HG02588 (cell line): ENCODE results near the gene SLC6A12.
"Not testable (repeated sequence)": the region's sequence is repeated elsewhere in the genome, so short reads cannot be mapped to it uniquely, and the experiment has no call there.

Experiments
- ATAC-seq: cut with Tn5 transposase; IDR thresholded peaks from one replicate; pipeline ENCODE4 v1.9.1; 2021; ENCODE audit warnings: mild to moderate bottlenecking, moderate library complexity; ENCODE audit not compliant: unreplicated experiment

SLC6A12 gene

DNA sequence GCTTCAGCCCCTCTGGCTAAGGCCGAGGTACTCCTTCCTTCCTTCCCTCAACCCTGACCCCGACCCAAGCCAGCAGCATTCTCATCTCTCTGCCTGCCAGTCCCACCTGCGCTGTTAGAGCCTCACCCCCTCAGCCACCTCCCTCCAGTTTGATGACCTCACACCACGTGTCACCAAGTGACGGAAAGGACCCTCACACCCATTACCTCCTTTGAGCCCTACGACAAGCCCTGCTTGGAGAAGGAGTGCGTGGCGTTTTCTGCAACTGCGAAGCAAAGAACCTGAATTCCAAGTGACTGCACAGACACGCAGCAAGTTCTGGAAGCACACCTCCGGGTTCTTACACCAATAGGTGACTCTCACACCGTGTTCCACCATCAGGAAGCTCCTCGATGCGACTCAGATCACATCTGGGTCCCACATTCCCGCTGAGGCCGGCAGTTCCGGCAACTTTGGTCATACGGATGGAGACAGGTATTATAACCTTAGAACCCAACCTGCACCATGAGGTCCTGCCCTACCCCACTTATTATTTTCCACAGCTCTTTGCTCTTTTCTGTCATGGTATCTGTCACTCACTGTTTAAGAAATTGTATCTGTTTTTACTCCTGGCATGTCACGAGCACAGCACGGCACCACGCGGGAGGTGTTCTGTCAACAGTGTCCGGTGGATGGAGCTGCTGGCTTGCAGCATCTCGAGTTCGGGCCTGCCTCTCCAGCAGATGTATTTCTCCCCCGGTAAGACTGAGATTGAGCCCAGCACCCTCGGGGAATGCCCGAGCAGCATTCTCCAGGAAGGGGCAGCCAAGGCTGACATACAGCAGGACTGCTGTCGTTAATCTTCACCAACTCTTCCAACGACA lies 5.0 kb upstream of the SLC6A12 start:
- ATAC-seq: no peak

DNA sequence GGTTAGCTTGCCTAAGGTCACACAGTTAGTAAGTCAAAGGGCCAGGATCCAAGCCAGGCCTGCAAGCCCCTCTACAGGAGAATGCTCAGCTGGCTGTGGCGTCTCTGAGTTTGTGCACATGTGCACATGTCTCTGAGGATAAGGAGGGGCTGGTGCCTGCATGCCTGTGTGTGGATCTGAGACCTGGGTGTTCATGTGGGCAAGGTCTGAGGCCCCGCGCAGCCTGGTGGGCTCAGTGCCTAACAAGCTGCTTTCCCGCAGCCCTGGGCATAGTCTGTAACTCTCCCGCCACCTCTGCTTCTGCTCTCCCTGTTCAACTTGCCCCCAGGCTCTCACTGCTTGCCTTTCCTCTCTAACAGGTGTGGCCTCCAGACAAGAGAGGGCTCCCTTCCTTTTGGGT lies 4.3 kb upstream of the SLC6A12 start:
- no peak for ATAC-seq

DNA sequence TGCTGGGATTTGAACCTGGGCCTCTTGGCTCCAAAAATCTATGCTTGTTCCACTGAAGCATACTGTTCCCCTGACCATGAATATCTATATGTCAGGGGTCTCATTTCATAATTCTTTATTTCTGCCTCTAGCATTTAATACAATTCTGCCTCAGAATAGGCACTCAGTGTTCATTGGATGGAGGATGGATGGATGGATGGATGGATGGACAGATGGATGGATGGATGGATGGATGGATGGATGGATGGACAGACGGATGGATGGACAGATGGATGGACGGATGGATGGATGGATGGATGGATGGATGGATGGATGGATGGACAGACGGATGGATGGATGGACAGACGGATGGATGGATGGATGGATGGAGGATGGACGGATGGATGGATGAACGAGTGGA lies 3.1 kb upstream of the SLC6A12 start:
- not testable (repeated sequence) for ATAC-seq

GRCh38 chr12:215116-215515 lies 1.2 kb upstream of the SLC6A12 start:
- no peak for ATAC-seq

- no peak for ATAC-seq
These were observed 427 bp downstream of the SLC6A12 start for GRCh38 chr12:213527-213932.

DNA sequence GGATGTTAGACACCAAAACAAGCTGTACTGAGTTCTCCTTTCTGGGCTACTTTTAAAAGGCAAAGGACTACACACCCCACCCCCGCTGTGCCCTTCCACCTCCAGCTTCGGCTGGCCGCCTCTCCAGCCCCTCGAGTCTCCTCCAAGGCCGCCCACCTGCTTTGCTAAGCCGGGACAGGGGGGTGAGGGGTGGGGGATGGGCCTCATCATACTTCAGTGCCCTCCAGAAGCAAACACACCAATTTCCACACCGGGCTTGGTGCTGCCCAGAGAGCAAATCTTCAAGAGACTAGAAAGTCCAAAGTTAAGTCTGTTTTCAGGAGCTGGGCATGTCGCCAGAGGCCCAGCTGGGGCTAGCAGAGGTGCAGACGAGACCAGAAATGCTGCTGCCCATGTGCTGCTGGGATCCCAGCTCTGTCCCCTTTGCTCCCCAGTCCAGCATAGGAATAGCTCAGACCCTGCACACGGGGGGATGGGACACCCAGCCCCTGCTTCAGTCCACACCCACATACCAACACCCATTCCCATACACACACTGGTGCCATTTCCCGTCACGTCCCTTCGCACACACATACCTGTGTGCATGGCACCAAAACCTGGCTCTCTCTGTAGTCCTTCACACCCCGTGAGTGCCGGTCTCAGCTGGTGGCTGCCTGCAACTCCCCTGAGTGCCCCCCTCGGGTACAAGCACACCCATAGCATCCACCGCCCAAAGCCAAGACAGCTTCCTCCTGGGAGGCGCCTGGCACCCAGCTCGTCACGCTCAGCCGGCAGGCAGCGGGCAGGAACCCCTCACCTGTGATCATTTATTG lies 1.0 kb downstream of the SLC6A12 start:
- no peak for ATAC-seq

DNA sequence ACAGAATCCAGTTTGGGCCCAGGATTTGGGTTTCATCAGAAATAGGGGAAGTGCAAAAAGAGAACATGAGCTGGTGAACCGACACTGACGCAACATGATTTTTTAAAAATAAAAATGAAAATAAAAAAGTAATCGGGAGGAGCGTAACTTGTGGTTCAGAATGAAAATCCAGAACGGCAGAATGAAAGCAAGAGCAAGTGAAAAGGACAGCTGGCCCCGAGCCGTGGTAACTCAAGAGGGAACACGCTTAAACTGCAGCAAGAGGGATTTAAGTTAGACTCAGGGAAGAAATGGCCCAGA lies 1.6 kb downstream of the SLC6A12 start:
- no peak for ATAC-seq

DNA sequence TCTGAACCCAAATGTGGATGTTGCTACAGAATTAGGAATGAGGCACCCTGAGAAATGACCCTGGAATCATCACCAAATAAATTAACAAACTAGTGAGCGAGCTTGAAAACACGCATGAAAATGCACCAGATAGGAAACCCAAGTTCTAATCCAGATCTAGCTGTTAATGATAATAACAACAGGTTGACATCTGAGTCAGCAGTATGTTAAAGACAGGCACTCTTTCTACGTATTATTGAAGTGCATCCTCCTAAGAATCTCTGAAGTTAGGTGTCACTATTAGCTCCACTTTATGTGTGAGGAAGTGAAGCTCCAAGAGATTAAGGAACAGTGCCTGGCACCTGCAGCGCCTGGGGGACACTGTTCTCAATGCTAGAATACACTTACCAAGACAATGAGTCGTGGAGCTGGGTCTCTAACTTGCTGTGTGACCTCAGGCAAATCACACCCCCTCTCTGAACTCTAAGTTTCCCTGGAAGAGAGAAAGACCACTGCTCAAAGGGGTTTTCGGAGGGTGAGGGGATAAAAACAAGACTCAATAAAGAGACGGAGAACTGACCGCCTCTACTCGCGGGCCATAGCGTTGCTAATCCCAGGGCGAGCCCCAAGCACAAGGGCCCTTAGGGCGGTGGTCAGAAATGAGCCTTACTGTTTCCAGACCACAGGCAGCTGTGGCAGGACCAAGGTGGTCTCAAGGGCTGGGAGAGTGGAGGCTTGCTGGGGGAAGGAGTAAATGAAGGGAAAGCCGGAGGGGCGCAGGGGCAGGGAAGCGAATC lies 2.1 kb downstream of the SLC6A12 start:
- ATAC-seq: no peak

DNA sequence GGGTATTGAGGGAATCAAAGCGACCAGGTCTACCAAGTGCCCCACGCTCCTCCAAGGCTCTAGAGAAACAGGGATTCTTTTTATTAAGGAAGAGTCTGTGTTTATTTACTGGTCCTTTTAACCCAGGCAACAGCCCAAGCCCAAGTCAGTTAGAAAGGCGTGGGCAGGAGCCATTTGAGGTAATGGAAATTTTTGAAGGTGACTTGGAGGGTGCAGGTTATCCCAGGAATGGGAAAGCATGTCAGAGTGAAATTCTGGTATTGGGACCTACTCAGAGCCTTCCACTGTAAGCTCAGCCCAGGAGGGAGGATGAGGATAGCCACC lies 2.9 kb downstream of the SLC6A12 start:
- no peak for ATAC-seq

DNA sequence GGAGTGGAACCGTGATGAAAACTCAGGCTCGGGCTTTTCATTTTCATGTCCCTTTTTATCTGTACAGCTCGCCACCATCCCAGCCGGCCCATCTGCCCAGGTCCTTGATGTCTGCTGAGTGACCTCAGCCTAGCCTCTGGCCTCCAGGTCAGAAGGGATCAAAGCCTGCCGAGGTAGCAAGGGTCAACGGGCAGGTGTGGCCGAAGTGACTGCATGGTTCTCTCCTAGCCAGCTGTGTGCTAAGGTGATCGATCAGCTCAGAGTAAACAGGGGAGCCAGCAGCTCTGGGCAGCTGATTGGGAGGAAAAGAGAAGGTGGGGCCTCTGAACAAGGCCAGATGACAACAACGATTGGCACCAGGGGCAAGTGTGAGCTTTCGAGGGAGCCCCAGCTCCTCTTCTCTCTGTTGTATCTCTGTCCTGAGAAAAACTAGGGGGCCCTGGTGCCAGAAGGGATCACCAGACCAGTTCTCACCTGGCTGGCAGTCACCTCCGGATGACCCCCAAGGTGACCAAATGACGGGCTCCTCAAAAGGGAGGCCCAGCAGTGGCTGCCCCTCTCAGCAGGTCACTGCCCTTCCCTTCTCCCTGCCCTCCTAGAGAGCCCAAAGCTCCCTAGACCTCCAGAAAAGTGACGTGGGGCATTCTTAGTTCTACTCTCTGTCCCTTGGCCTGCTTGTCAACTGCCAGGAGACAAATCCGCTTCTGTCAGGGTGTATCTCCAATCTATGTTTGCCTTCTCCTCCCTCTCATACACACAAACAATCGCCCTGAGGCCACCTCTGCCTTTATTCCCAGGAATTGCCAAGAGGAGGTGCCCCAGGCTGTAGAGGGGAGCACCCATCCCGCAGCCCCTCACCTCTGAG lies 3.4 kb downstream of the SLC6A12 start:
- ATAC-seq: no peak

GRCh38 chr12:209851-210250 lies 4.1 kb downstream of the SLC6A12 start:
- ATAC-seq: no peak

- no peak for ATAC-seq
These were observed 4.7 kb downstream of the SLC6A12 start for GRCh38 chr12:209246-209645.

DNA sequence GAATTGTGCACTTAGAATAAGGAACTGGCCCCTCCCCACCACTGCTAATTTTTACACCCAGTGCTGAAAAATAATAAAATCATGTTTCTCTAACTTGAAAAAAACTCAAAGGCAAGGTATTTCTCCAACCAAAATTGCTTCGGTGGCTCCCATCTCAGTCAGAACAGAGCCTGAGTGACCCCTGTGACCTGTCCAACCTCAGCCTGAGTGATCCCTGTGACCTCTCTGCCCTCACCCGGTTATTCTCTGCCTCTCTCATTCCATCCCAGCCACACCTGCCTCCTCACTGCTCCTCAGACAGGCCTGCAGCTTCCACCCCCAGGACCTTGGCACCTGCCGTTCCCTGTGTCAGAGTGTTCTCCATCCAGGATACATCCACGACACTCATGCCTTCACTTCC lies 5.1 kb downstream of the SLC6A12 start:
- ATAC-seq: no peak

DNA sequence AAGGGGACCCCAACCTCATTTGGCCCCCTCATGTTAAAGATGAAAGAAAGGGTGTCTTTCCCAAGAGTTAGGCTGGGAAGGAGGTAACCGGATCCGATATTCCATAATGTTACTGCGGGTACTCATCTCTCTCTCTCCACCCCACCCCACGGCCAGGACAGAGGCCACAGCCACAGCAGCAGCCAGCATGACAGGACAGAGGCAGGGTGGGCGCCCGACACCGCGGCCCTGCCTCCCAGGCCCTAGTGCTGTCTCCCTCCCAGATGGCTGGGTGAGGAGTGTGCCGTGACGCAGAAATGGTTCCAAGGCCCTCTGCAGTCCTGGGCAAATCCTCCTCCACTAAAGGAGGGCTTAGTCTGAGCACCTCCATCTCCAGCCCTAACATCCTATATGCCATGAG lies 6.2 kb downstream of the SLC6A12 start:
- ATAC-seq: no peak

DNA sequence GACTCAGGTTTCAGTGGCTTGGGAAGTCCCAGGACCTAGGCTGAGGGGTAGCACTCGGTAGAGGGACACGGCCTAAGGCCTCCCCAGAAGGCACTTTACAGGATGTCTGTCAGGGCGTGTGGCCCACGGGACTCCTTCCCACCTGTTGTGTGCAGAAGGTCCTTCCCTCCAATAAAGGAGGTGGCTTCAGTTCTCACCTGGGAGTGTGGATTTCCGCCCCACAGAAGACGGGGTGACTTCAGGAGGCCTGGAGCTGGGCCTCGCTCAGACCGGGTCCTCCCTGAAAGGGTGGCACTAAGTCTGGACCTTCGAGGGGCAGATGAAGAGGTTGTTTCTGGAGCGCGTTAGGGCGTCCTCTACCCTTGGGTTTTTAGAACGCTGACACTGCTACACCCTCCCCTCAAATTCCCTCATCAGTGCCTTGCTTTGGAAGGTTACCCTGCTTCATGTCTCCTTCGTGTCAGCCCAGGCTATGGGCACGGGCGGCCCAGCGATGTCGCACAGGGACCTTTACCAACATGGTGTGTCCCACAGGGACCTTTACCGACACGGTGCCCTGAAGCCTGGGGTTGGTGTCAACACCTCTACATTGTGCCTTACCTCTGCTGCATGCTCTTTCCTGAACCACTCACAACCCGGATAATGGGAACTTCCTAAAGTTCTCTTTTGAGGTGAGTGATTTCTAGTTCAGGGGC lies 7.1 kb downstream of the SLC6A12 start:
- no peak for ATAC-seq

GRCh38 chr12:205026-205425 lies 8.9 kb downstream of the SLC6A12 start:
- no peak for ATAC-seq

GRCh38 chr12:204261-204678 lies 9.7 kb downstream of the SLC6A12 start:
- no peak for ATAC-seq

DNA sequence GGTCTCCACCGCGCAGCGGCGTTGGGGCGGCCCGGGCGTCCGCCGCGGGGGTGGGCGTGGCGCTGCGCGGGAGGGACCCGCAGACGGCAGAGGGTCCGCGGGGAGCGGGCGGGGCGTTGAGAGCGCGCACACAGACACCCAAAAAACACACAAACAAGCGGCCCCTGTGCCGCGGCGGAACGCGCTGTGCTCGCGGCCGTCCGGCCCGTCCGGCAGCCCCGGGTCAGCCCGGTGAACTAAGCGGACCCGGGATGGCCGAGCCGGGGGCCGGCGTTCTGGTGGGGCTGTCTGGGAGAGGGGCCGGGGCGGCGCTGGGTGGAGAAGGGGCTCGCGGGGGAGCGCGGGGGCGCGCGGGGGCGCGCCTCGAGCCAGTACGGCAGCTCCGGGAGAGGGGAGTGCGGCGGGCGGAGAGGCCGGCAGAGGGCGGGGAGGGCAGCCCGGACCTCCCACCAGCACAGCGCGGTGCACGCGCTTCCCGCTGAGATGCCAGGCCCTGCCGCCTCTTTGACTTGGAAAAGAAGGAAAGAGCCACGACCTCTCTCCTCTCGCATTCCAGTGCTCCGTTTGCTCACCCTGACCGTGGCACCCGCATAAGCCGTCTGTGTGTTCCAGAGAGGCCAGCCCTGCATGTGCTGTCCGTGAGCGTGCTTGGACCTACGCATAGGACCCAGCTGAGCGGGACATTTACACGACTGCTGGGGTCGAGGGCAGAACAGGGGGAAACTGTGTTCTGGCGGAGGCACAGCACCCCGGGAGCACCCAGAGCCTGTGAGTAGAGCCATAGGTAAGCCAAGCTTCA lies 10.3 kb downstream of the SLC6A12 start:
- ATAC-seq: no peak

DNA sequence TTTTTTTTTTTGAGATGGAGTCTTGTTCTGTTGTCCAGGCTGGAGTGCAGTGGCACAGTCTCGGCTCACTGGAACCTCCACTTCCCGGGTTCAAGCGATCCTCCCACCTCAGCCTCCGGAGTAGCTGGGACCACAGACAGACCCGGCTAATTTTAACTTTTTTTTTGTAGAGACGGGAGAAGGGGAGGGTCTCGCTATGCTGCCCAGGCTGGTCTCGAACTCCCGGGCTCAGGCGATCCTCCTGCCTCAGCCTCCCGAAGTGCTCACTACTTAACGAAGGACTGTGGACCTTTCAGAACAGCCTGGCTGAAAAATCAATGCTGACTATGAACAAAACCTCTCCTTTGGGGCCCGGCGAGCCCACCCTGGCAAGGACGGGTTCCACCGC lies 10.9 kb downstream of the SLC6A12 start:
- no peak for ATAC-seq
